ENCODE results near the gene HHATL.

Gene HHATL

GRCh38 chr3:42682301-42683070 is 20.1 kb downstream of the HHATL start:
- no peak for DNase-seq

GRCh38 chr3:42681361-42682038 is 21.1 kb downstream of the HHATL start:
- no peak for DNase-seq

- no peak for DNase-seq
Observed at GRCh38 chr3:42680806-42681205, 21.8 kb downstream of the HHATL start.

GRCh38 chr3:42680271-42680670 is 22.3 kb downstream of the HHATL start:
- DNase-seq, result no peak

GRCh38 chr3:42678447-42678846 is 24.2 kb downstream of the HHATL start:
- no peak for DNase-seq

- DNase-seq, result no peak
Observed at GRCh38 chr3:42675909-42676308, 26.7 kb downstream of the HHATL start.

GRCh38 chr3:42674146-42674545 is 28.5 kb downstream of the HHATL start:
- no peak for DNase-seq

- DNase-seq, result no peak
Observed at GRCh38 chr3:42673082-42673481, 29.5 kb downstream of the HHATL start.

GRCh38 chr3:42672515-42672914 is 30.1 kb downstream of the HHATL start:
- no peak for DNase-seq

- no peak for DNase-seq
Observed at GRCh38 chr3:42670670-42671069, 31.9 kb downstream of the HHATL start.

GRCh38 chr3:42670051-42670576 is 32.5 kb downstream of the HHATL start:
- no peak for DNase-seq

- no peak for DNase-seq
Observed at GRCh38 chr3:42668793-42669217, 33.8 kb downstream of the HHATL start.

- DNase-seq, result no peak
Observed at GRCh38 chr3:42668413-42668760, 34.2 kb downstream of the HHATL start.

GRCh38 chr3:42667523-42668412 is 34.8 kb downstream of the HHATL start:
- DNase-seq, result no peak

GRCh38 chr3:42667096-42667522 is 35.5 kb downstream of the HHATL start:
- DNase-seq, result no peak

- DNase-seq, result no peak
Observed at GRCh38 chr3:42666577-42666998, 36.0 kb downstream of the HHATL start.

GRCh38 chr3:42666022-42666421 is 36.6 kb downstream of the HHATL start:
- no peak for DNase-seq

GRCh38 chr3:42665050-42665878 is 37.3 kb downstream of the HHATL start:
- DNase-seq, result no peak

GRCh38 chr3:42664438-42664803 is 38.2 kb downstream of the HHATL start:
- no peak for DNase-seq

GRCh38 chr3:42663581-42664437 is 38.8 kb downstream of the HHATL start:
- no peak for DNase-seq

- DNase-seq, result no peak
Observed at GRCh38 chr3:42662813-42663535, 39.6 kb downstream of the HHATL start.
